HuH-7.5 (cell line): ENCODE results near the gene BET1.

ENCODE experiments used
- DNase-seq: peaks from one replicate; pipeline ENCODE4 v3.0.0; 2011; ENCODE audit warnings: low spot score

BET1 gene

DNA sequence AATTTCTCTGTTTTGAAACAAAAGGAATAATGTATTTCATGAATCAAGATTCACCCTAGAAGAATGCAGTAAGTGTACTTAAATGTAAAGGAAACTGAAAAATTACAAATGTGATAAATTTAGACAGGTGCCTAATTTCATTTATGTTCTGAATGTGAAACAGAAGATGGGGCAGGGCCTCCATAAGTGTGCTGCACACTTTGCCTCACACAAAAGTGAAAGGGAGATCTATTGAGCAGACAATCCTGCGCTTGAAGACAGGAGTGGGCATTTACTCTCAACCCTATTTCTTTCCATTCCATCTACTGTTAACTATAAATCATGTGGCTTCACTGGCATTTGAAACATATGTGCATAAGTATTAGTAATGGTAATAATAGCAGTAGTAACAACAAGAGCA, 46.4 kb downstream of the BET1 start:
- no peak for DNase-seq

DNA sequence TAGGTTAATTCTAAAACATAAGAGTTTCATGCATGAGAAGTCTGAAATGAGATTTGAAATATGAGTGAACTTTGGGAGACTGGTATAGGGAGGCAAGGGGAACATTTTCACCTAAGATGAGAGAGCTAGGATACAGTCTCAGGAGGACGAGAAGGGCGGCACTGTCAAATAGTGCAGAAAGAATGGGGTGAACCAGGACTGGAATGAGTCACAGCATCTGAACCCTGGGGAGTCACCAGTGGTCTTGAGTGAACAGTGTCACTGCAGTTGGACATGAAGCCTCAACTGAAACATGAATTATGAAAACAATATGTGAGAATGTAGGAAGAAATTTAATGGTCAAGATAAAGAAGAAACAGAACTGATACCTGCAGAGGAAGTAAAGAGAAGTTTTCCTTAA, 48.9 kb downstream of the BET1 start:
- no peak for DNase-seq

DNA sequence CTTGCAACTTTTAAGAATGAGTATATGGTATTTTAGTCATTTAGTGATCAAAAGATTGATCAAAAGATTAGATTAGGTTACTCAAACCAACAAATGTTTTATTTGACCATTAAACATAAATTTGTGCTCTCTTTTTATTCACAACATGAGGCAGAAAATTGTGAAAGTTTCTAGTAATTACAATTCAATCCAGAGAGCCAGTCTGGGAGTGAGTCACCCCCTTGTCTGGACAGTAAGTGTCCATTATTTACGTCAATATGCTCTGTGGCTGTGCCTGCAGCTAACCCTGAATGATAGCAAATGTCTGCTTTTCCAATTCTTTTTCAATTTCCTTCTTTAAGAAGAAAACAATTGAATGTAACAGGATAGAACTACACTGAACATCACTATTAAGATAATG, 54.7 kb downstream of the BET1 start:
- DNase-seq = no peak

DNA sequence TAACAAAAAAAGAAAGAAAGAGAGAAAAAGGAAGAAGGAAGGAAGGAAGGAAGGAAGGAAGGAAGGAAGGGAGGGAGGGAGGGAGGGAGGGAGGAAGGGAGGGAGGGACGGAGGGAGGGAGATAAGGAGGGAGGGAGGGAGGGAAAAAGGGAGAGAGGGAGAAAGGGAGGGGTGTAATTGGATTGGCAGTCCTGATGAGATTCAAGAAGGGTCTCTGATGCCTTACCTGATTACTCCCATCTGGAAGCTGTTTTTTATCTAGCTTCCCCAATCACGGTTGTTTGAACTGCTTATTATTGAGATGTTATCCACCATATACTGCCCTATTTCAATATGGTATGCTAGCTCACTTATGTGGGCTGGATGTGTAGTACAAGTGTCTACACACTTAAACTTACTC, 55.3 kb downstream of the BET1 start:
- no peak for DNase-seq

DNA sequence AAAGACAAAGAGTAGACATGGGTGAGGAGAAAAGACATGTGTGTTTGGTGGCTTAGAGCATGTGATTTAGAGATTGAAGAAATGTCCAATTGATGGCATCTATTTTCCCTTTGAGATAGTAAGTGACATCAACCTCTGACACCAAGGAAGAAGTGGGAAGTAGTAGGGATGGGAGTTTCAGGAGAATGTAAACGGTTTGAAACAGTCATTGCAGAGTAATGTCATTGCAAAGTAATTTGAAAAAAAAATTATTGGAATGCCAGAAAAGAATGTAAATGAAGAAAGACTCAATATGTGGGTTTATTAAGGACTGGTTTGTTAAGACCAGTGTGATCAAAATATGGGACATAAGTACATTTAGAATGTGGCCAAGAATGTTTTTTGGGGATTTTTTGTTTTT, 56.0 kb downstream of the BET1 start:
- no peak for DNase-seq

DNA sequence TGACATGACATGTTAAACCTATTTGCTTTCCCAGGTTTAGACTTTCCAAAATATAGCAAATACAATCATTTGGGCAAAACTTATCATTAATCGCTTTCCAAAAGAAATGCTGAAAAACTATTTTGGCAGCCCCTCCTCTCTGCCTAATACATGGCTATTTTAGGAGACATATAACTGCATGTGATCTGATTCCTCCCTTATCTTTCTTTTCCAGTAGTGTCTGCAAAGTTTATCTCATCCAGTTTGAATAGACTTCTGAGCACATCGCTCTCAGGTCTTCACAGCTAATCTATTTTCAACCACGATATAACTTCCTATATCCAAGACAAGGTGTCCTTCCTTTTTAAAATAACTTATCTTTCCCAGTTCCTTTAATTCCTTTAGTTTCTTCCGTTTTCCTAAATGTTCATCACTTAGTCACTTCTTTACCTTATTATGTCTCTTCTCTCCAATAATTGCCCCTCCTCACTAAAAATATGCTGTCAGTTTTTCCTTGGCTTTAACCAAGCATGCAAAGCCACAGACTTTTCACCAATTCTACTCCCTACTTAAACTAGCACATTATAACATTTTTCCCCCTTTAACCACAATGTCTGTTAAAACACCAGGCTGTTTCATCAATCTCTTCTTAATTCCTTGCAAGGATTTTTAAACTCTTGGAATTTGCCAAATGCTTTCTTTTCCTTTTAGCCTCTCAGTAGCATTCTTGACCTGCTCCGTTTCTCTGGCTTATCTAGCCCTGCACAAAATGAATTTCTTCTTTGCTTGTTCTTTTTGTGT, 58.2 kb downstream of the BET1 start:
- no peak for DNase-seq

DNA sequence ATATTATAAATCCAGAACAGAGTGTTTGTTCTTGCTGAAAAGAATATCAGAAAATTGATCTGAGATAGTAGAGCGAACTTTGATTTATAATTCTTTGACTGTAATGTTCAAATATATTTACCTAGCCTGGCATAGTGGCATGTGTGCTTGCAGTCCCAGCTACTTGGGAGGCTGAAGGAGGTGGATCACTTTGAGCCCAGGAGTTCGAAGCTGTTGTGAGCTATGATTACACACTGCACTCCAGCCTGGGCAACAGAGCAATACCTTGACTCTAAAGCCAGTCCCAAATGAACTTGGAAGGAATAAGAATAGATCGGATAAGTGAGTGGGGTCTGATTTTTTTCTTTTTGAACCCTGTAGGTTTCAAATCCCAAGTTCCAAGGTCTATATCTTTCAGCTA, 59.1 kb downstream of the BET1 start:
- DNase-seq = no peak

DNA sequence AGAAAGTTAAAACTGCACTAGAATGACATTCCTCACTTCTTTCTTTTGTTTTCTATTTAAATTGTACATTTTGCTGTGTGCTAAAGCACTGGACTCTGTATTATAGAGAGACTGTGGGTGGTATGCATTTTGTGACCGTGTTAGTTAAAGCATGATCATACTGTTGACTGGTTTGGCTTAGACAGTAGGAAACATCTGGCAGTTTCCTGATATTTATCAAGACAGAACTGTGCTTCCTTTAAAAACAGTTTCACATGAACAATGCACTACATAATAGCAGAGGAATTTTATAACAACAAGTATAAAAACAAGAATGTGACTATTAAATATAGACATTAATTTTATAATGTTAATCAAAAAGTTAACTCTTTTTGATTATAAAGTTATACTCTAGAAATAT, 59.5 kb downstream of the BET1 start:
- DNase-seq = no peak

DNA sequence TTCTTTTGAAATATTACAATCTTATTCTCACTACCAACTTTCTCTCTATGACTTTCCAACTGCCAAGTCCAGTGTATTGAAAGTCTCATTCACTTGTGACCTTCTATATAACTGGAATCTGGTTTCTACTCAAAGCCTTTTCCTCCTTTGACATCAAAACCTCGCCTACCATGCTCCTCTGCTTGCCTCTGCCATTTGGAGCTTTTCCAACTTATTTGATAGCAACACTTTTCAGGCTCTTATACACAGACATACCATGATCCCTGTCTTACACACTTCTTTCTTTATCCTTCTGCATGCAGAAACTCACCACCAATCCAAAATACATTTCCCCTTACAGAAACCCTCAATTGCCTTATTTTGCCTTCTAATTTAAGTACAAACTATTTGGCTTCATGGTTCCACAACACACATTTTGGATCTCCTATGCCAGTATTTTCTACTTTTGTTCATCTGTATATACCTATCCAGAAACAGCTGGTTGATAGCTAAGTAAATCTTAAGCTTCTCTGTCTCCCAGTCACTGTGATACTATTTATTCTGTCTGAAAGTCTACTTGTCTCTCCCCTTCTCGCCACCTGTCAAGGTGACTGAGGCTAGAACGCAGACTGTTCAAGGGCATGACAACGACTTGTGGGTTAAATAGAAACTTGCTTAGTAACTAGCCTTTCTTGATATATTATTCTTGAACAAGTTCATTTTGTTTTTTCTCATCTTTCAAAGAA, 60.2 kb downstream of the BET1 start:
- no peak for DNase-seq
